ENCODE measurements around the gene ST8SIA6. TPM values are rescaled to one million over a fixed set of nuclear protein-coding genes. Genes with fewer than 3 reads are reported as not detected.

ST8SIA6 gene
- total RNA-seq, 1 experiment from 2014 or later, result 1.3 TPM

- H3K27me3 ChIP-seq (ENCODE audit: insufficient read depth, low read length), result no peaks in the 10 kb centered on the region
- no peak overlapping the region for H3K27ac ChIP-seq (ENCODE audit: low read depth, low read length)
- H3K36me3 ChIP-seq (ENCODE audit: control insufficient read depth in 1 of 2, insufficient read depth in 2 of 2, low read length in 2 of 2), result no peaks in the 10 kb centered on the region
- H3K9me2 ChIP-seq (ENCODE audit: insufficient read depth), result no peaks in the 10 kb centered on the region
- no peak overlapping the region for H3K9ac ChIP-seq (ENCODE audit: low read length)
- no peak for DNase-seq (ENCODE audit: low read depth, low spot score)
- H4K20me1 ChIP-seq (ENCODE audit: insufficient read depth), result no peaks in the 10 kb centered on the region
- H3K4me2 ChIP-seq (ENCODE audit: low read length), result no peak overlapping the region
- no peak overlapping the region for H3K4me3 ChIP-seq (replicated peaks in 1 of 2; ENCODE audit: low read depth in 1 of 2, low read length in 2 of 2)
- H2AFZ ChIP-seq (ENCODE audit: low read depth, low read length, poor library complexity, severe bottlenecking), result no peak overlapping the region
- TF ChIP-seq SIN3A (IDR thresholded peaks at IDR 0.05; ENCODE audit: low read depth), result no peak
- TF ChIP-seq SRF (IDR thresholded peaks at IDR 0.05; ENCODE audit: low read depth), result no peak
- TF ChIP-seq CBX3 (IDR thresholded peaks at IDR 0.05; ENCODE audit: low read depth), result no peak
- TF ChIP-seq ELF1 (IDR thresholded peaks at IDR 0.05; ENCODE audit: borderline replicate concordance, low read depth), result no peak
- TF ChIP-seq RAD21 (IDR thresholded peaks at IDR 0.05; ENCODE audit: low read depth), result no peak
- TF ChIP-seq, protein P1, sequence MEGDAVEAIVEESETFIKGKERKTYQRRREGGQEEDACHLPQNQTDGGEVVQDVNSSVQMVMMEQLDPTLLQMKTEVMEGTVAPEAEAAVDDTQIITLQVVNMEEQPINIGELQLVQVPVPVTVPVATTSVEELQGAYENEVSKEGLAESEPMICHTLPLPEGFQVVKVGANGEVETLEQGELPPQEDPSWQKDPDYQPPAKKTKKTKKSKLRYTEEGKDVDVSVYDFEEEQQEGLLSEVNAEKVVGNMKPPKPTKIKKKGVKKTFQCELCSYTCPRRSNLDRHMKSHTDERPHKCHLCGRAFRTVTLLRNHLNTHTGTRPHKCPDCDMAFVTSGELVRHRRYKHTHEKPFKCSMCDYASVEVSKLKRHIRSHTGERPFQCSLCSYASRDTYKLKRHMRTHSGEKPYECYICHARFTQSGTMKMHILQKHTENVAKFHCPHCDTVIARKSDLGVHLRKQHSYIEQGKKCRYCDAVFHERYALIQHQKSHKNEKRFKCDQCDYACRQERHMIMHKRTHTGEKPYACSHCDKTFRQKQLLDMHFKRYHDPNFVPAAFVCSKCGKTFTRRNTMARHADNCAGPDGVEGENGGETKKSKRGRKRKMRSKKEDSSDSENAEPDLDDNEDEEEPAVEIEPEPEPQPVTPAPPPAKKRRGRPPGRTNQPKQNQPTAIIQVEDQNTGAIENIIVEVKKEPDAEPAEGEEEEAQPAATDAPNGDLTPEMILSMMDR (IDR thresholded peaks at IDR 0.05 in 2 of 3, conservative IDR thresholded peaks at IDR 0.05 in 1 of 3; ENCODE audit: borderline replicate concordance in 1 of 3, insufficient read depth in 1 of 3, low read depth in 2 of 3, low read length in 2 of 3), result no peak
- H3K4me1 ChIP-seq (ENCODE audit: control insufficient read depth in 1 of 2, insufficient read depth in 2 of 2, low read length in 2 of 2), result peaks cover 0 to 8% of the 10 kb centered on the region in 2 experiments; a peak in 1 of 4 replicates
- no TSS peak for BruUV-seq (replicated peaks)
- no peak for ATAC-seq
- ChIA-PET RAD21 (ENCODE audit: low non-redundant PET in 1 of 2, low total read pairs in 2 of 2, uncharacterized antibody in 2 of 2, unreplicated experiment in 2 of 2) (interaction anchor here in 1 of 2 experiments (0.6 kb wide), 1 partner anchor 63 kb away, joined by 3 read pairs; no protein-coding TSS in a partner anchor), CTCF (no interaction called here), POLR2A (no interaction called here)
- intact Hi-C loops (cut with micrococcal nuclease), result no loop called here
- H3K9me3 ChIP-seq (ENCODE audit: control insufficient read depth in 1 of 2, insufficient read depth in 1 of 2, low read depth in 1 of 2, low read length in 2 of 2), result no peaks in the 10 kb centered on the region
- no peaks in the 10 kb centered on the region for H3K79me2 ChIP-seq (ENCODE audit: insufficient read depth, low read length)
Measured at GRCh38 chr10:17416442-17417211, 37.8 kb downstream of the ST8SIA6 start.

DNA sequence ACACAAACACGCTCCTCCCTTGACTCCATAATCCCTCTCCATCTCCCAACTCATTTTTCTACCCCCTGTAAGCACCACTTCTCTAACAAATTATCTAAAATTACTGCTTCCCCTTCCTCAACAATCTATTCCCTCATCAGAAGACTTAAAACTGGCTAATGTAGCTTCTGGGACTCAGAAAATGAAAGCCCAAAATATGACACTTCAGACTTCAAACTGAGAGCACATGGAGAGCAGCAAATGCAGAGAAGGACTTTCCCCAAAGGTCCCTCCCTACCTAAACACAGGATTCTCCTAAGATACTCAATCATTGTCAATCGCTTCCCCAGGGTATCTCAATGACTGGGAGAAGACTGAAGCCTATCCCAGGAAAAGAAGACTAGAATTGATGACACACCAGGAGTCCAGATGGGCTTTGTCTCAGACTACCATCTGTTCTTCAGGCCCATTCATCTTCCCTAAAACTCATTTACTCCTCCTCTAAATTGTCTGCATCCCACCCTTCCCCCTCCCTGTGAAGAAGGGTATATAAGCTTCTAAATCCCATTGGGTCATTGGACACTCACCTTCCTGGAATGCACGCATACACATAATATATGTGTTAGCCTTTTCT is 39.2 kb downstream of the ST8SIA6 start:
- DNase-seq (ENCODE audit: low read depth, low spot score) (no peak), ATAC-seq (no peak)
- Histone ChIP-seq H3K27ac (ENCODE audit: low read depth, low read length) (no peak overlapping the region), H3K27me3 (ENCODE audit: insufficient read depth, low read length) (no peaks in the 10 kb centered on the region), H3K9me3 (ENCODE audit: control insufficient read depth in 1 of 2, insufficient read depth in 1 of 2, low read depth in 1 of 2, low read length in 2 of 2) (no peaks in the 10 kb centered on the region), H3K79me2 (ENCODE audit: insufficient read depth, low read length) (no peaks in the 10 kb centered on the region), H3K9ac (ENCODE audit: low read length) (no peak overlapping the region), H3K36me3 (ENCODE audit: control insufficient read depth in 1 of 2, insufficient read depth in 2 of 2, low read length in 2 of 2) (no peaks in the 10 kb centered on the region), H3K4me3 (replicated peaks in 1 of 2; ENCODE audit: low read depth in 1 of 2, low read length in 2 of 2) (no peak overlapping the region), H3K4me1 (ENCODE audit: control insufficient read depth in 1 of 2, insufficient read depth in 2 of 2, low read length in 2 of 2) (peaks cover 0 to 8% of the 10 kb centered on the region in 2 experiments; a peak in 1 of 4 replicates), H4K20me1 (ENCODE audit: insufficient read depth) (no peaks in the 10 kb centered on the region), H3K4me2 (ENCODE audit: low read length) (no peak overlapping the region), H3K9me2 (ENCODE audit: insufficient read depth) (no peaks in the 10 kb centered on the region), H2AFZ (ENCODE audit: low read depth, low read length, poor library complexity, severe bottlenecking) (no peak overlapping the region)
- ChIA-PET POLR2A (no interaction called here), CTCF (no interaction called here), RAD21 (ENCODE audit: low non-redundant PET in 1 of 2, low total read pairs in 2 of 2, uncharacterized antibody in 2 of 2, unreplicated experiment in 2 of 2) (no interaction called here)
- intact Hi-C loops (cut with micrococcal nuclease), result no loop called here
- BruUV-seq (replicated peaks), result no TSS peak
- TF ChIP-seq ZNF274 (IDR thresholded peaks at IDR 0.05; ENCODE audit: low read depth, low read length), result no peak
- TF ChIP-seq SRF (IDR thresholded peaks at IDR 0.05; ENCODE audit: low read depth), result no peak
- TF ChIP-seq JUND (IDR thresholded peaks at IDR 0.05), result no peak
- TF ChIP-seq SP1 (IDR thresholded peaks at IDR 0.05; ENCODE audit: low read depth), result no peak
- TF ChIP-seq CEBPB (IDR thresholded peaks at IDR 0.05; ENCODE audit: low read depth), result no peak
- TF ChIP-seq, protein P2, sequence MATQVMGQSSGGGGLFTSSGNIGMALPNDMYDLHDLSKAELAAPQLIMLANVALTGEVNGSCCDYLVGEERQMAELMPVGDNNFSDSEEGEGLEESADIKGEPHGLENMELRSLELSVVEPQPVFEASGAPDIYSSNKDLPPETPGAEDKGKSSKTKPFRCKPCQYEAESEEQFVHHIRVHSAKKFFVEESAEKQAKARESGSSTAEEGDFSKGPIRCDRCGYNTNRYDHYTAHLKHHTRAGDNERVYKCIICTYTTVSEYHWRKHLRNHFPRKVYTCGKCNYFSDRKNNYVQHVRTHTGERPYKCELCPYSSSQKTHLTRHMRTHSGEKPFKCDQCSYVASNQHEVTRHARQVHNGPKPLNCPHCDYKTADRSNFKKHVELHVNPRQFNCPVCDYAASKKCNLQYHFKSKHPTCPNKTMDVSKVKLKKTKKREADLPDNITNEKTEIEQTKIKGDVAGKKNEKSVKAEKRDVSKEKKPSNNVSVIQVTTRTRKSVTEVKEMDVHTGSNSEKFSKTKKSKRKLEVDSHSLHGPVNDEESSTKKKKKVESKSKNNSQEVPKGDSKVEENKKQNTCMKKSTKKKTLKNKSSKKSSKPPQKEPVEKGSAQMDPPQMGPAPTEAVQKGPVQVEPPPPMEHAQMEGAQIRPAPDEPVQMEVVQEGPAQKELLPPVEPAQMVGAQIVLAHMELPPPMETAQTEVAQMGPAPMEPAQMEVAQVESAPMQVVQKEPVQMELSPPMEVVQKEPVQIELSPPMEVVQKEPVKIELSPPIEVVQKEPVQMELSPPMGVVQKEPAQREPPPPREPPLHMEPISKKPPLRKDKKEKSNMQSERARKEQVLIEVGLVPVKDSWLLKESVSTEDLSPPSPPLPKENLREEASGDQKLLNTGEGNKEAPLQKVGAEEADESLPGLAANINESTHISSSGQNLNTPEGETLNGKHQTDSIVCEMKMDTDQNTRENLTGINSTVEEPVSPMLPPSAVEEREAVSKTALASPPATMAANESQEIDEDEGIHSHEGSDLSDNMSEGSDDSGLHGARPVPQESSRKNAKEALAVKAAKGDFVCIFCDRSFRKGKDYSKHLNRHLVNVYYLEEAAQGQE (IDR thresholded peaks at IDR 0.05; ENCODE audit: low read depth), result no peak

Data from HCT116 (cell line).